ENCODE measurements around the gene NCOA3.

NCOA3 gene

GRCh38 chr20:47667531-47668312, 166.0 kb downstream of the NCOA3 start:
- in situ Hi-C loops (cut with MboI; ENCODE audit: low pct_unique_long_range_greater_than_20kb, low sequenced_read_pairs, unreplicated experiment): no loop called here
- no peak for DNase-seq (ENCODE audit: low spot score)
- TF ChIP-seq CTCF (IDR thresholded peaks at IDR 0.05; ENCODE audit: extremely low read depth, insufficient read depth, missing control alignments): no peak

GRCh38 chr20:47668313-47669151, 166.8 kb downstream of the NCOA3 start:
- in situ Hi-C loops (cut with MboI; ENCODE audit: low pct_unique_long_range_greater_than_20kb, low sequenced_read_pairs, unreplicated experiment): no loop called here
- no peak for DNase-seq (ENCODE audit: low spot score)
- TF ChIP-seq CTCF (IDR thresholded peaks at IDR 0.05; ENCODE audit: extremely low read depth, insufficient read depth, missing control alignments): no peak

GRCh38 chr20:47669152-47669425, 167.4 kb downstream of the NCOA3 start:
- DNase-seq (ENCODE audit: low spot score): no peak
- in situ Hi-C loops (cut with MboI; ENCODE audit: low pct_unique_long_range_greater_than_20kb, low sequenced_read_pairs, unreplicated experiment): no loop called here
- TF ChIP-seq CTCF (IDR thresholded peaks at IDR 0.05; ENCODE audit: extremely low read depth, insufficient read depth, missing control alignments): no peak

GRCh38 chr20:47669489-47669888, 167.8 kb downstream of the NCOA3 start:
- DNase-seq (ENCODE audit: low spot score): no peak
- no peak for TF ChIP-seq CTCF (IDR thresholded peaks at IDR 0.05; ENCODE audit: extremely low read depth, insufficient read depth, missing control alignments)
- in situ Hi-C loops (cut with MboI; ENCODE audit: low pct_unique_long_range_greater_than_20kb, low sequenced_read_pairs, unreplicated experiment): no loop called here

- DNase-seq (ENCODE audit: low spot score): no peak
- TF ChIP-seq CTCF (IDR thresholded peaks at IDR 0.05; ENCODE audit: extremely low read depth, insufficient read depth, missing control alignments): no peak
- in situ Hi-C loops (cut with MboI; ENCODE audit: low pct_unique_long_range_greater_than_20kb, low sequenced_read_pairs, unreplicated experiment): no loop called here
These were observed 168.5 kb downstream of the NCOA3 start for GRCh38 chr20:47669927-47670890.

- DNase-seq (ENCODE audit: low spot score): no peak
- TF ChIP-seq CTCF (IDR thresholded peaks at IDR 0.05; ENCODE audit: extremely low read depth, insufficient read depth, missing control alignments): no peak
- in situ Hi-C loops (cut with MboI; ENCODE audit: low pct_unique_long_range_greater_than_20kb, low sequenced_read_pairs, unreplicated experiment): no loop called here
These were observed 169.2 kb downstream of the NCOA3 start for GRCh38 chr20:47670913-47671312.

Data from GM13977 (cell line).